Activated gamma-delta T cell treated with anti-CD3 and anti-CD28 coated beads, Interleukin-2, amount 50 U/mL, for 16 hours (primary cell): ENCODE results near the gene STK32B.

Experiments used
- DNase-seq: peaks from one replicate; pipeline ENCODE4 v3.0.0-alpha.2; 2020; ENCODE audit warnings: low read depth

The STK32B gene

DNA sequence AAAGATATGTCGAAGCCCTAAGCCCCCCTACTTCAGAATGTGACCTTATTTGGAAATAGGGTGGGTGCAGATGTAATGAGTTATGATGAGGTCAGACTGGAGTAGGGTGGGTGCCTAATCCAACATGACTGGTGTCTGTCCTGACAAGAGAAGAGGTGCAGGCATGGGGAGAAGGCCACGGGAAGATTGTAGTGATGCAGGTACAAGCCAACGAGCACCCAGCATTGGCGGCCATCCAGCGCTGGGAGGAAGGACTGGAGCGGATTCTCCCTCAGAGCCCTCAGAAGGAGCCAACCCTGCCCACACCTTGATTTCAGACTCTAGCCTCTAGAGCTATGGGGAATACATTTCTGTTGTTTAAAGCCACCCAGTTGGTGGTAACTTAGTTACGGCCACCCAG lies 419.9 kb downstream of the STK32B start:
- DNase-seq = no peak

DNA sequence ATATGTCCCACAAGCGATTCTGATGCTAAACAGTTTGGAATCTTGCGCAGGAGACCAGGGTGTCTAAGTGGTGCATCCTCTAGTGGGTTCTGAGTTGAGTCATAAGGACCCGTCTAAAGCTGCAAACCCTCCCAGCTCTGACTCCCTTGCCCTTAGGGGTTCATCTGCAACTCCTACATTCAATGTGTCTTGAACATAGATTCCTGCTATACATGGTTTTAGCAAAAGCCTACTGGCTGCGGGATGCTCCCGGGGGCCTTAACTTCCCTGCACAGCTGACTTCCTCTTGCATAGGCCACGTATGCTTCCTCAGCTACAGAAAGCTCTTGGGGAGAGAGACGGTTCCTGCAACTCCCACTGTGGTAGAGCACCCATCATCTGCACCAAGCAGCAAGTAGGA lies 420.4 kb downstream of the STK32B start:
- no peak for DNase-seq

DNA sequence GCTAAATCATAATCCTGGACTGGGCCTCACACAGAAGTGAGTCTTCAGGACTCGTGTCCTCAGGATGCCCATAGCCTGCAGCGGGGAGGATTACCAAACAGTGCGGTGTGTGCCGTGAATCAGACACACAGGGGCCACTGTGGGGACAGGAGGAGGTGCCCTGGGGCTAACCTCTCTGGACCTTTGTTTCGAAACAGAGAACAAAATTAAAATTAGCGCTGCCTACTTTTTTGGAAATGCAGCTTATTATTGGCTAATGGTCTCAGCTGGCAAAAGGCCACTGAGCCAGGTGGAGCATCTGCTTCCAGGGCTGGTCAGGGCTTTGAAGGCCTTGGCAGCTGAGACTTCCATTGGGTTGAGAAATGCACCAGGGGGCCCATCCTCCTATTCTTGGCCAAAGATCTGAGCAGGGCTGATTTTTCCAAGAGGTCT lies 420.9 kb downstream of the STK32B start:
- no peak for DNase-seq

- no peak for DNase-seq
Observed at GRCh38 chr4:5473125-5473524, 421.8 kb downstream of the STK32B start.

DNA sequence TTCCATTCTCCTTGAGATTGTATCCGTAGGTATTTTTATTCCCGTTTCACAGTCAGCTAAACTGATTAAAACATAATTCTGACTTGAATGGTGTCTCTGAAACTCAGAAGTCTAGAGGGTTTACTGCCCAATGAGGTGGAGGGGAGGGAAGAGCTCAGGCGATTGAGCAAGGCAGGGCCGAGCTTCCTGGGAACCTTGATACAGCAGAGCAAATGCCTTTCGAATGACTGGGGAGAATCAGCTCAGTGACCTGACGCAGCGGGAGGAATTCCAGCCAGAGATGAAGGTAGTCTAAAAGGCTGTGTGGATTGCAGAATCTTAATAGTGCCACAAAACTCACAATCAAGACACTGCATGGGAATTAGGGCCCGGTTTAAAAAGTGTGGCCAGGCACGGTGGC lies 423.5 kb downstream of the STK32B start:
- DNase-seq = no peak

DNA sequence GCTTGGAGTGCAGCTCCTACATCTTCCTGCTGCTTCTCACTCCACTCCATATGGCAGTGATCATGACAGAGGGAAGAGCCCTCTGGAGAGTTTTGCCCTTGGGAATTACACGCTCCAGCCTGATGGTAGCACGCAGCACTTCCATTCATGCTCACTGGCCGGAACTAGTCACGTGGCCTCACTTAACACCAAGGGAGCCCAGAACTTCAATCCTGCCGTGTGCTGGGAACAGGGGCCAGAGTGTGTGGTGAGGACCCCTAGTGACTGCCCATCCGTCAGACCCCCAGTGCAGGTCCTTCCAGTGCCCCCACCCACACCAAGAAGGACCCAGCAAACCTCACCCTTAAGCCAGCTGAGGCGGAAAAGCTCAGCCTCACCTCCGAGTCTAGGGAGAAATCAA lies 426.3 kb downstream of the STK32B start:
- no peak for DNase-seq

DNA sequence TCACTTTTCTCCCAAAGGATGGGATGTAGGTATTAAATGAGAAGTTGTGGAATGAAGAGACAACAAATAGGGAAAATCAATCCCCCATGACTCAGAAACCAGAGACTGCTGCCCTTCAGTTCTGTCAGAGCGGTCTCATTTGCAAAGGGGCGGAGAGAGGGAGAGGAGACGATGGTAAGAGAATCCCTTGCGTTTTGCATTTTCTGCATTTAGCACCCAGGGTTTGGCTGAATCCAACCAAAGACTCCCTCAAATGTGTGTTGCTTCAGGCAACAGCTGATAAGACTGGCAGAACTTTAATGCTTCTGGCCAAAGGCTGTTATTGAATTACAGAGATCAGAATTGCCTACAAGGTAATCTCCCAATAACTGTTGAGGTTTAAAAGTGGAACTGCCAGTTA lies 426.9 kb downstream of the STK32B start:
- DNase-seq = no peak

- no peak for DNase-seq
Observed at GRCh38 chr4:5478697-5479096, 427.4 kb downstream of the STK32B start.

DNA sequence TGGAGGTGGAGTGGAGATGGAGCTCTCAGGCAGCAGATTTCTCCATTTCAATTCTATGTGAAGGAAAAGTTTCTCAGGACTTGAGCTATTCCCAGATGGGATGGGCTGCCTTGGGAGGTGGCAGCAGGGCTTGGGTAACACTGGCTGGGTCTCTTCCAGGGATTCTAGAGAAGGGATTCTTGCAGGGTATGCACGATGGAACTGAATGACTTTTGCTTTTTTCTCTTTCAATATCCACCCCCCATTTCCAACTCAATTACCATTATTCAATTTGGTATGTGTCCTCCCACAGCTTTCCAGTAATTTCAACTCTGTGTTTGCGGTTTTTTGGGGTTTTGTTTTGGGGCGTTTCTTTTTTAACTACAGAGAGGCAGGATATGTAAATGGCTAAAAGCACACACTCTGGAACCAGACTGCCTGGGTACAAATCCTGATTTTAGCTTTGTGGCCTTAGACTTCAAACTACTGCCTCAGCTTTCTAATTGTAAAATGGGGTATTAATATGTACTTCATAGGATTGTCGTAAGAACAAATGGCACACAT lies 428.3 kb downstream of the STK32B start:
- no peak for DNase-seq

GRCh38 chr4:5488413-5488812 lies 437.1 kb downstream of the STK32B start:
- DNase-seq = no peak

DNA sequence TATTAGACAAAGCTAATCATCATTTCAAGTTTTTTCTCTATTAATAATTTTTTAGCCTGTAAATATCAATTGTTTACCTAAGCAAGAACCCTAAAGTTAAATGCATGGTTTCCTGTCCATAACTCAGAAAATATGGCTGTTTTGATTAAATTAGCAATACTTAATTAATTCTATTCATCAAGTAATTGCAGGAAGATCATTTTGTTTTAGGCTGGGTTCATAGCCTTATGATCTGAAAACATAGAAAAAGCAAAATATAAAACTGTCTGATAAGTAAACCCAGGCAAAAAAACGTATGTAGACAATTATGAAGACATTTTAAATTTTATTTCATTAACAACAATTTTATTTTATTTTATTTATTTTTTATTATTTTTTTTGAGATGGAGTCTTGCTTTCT lies 438.0 kb downstream of the STK32B start:
- no peak for DNase-seq

- no peak for DNase-seq
Observed at GRCh38 chr4:5497489-5497888, 446.2 kb downstream of the STK32B start.

- DNase-seq = no peak
Observed at GRCh38 chr4:5500165-5500564, 448.9 kb downstream of the STK32B start.

DNA sequence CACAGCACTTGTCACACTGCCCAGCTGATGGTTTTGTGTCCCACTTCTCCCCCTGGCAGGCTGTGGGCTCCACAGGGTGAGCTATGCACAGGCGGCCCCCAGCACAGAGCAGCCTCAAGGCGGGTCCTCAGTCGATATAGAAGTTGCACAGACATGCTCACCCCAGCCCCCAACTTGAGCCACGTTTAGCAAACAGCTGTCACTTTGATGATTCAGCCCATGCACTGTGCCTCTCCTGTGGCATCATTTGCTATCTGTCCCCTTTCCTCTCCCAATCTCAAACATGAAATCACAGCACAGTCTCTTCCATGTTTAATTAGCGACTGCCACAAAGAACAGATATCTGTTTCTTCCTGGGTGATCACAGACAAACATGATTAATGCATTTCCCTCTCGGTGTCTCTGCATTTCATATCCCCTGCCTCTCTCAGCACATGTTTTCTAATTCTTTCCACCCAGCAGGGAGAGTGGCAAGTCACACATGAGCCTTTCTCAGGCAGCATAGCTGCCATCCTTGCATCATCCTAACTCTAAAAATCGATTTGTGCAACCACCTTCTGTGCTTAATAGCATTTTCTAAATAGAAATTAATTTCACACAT lies 452.2 kb downstream of the STK32B start:
- DNase-seq = no peak

DNA sequence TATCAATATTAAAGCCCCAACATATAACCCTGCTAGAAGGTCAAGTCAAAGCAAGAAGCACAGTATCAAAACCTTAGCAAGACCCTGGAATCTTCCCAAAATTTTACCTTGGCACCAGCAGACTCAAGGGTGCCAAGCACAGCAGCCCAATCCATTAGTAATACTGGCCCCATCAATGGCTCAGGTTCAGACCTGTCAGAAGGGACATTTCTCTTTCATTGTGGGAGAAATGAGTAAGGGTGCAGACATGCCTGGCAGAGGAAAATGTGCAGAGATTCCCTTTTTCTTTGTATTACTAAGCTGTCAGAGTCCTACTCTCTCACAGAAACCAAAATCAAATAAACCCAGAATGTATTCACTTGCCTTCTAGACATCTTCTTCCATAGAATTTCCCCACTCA lies 453.2 kb downstream of the STK32B start:
- no peak for DNase-seq

DNA sequence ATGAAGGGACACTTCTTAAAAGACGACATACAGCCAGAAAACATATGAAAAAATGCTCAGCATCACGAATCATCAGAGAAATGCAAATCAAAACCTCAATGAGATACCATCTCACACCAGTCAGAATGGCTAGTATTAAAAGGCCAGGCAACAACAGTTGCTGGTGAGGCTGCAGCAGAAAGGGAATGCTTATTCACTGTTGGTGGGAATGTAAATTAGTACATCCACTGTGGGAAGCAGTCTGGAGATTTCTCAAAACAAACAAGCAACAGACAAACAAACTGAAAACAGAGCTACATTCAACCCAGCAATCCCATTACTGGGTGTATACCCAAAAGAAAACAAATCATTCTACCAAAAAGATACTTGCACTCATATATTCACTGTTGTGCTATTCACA lies 459.2 kb downstream of the STK32B start:
- no peak for DNase-seq

- no peak for DNase-seq
Observed at GRCh38 chr4:5511791-5512190, 460.5 kb downstream of the STK32B start.

DNA sequence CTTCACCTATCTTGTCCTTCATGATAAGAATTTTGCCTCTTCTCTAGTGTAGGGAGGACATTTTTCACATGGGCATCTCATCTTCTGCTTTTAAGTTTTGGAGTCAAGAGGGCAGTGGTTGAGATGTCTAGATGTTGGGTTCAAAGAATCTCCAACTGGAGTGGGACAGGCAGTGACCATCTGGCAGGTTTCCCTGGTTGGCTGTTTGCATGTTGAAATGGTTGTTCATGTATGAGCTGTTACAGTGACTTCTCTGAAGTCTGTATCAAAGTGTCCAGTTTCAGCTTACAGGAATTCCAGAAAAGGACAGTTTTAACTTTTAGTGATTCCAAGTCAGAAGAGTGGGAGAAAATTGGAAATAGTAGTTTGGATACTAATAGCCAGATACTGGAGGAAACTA lies 464.4 kb downstream of the STK32B start:
- DNase-seq = no peak

GRCh38 chr4:5517372-5517771 lies 466.1 kb downstream of the STK32B start:
- no peak for DNase-seq

DNA sequence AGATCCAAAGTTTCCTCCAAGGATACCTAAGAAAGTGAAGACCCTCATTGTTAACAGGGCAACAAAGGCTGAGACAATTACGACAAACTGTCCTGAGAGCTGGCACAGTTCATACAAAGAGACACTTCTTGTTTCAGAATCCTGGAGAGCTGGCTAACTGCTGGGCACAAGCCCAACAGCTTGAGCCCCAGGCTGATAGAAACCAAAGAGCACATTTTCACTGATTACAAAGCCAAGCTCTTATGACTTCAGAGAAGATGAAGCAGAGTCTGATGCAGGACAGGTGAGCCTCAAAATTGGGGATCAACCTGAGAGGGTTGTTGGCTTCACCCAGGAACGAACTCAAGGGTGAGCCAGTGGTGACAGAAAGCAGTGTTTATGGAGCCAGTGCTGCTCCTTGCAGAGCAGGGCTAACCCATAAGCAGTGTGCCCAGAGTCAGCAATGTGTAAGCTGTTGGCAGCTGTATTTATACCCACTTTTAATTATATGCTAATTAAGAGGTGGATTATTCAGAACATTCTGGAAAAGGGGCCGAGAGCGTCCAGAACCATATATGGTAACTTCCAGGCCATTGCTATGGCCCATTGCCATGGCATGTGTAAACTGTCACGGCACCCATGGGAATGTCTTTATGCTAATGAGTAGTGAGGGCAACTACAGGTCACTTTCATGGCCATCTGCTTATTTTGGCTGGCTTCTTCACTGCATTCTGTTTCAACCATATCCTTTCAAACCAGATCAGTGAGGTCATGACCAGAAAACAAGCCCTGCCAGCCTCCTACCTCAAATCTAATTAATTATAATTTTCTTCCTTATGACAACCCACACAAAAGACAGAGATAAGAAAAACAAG lies 473.4 kb downstream of the STK32B start:
- DNase-seq = no peak

DNA sequence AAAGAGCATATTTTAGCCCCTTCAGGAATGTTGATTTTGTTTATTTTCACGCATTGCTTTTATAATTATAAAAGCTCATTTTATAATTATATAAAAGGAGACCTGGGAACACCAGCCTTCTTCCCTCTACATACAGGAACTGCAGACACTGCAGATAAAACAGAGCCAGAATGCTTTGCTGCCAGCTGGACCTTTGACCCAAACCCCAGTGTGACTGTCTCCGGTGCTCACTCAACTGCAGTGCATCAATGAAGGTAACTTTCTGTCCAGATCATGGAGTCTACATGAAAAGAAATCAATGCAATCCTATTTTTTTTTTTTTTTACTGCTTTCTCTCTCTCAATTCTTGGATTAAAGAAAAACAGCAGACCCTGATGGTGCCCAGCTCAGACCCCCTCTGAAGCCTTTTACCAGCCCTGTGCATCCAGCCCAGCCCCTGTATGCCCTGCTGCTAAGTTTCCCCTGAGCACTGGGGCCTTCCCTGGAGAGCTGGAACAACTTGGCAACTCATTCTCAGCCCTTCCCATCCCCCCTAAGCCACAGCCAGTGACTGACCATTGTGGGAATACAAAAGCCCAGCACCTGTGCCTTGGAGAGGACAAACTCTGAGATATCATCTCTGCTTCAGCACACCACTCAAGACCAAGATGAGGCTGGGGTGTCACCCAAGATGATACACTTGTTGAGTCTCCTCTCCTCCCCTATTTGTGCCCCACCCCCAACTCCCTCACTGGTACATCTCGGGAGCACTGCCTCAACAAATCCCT lies 475.0 kb downstream of the STK32B start:
- no peak for DNase-seq

- no peak for DNase-seq
Observed at GRCh38 chr4:5527211-5527610, 475.9 kb downstream of the STK32B start.

- DNase-seq = no peak
Observed at GRCh38 chr4:5528031-5528436, 476.8 kb downstream of the STK32B start.
